DOHH2 (cell line): ENCODE data around the gene DPP10.
A peak's percentile ranks its signal among the peaks of the same experiment; 100 is the strongest.

Experiments used
- H3F3A ChIP-seq: fragments of 200-600 bp; sonication (generic), shearing (Covaris generic); 2 replicates; pipeline ENCODE4 v1.6.0; 2016; ENCODE audit warnings: antibody characterized with exemption, mild to moderate bottlenecking; ENCODE audit not compliant: control insufficient read depth, insufficient read depth
- H3K27ac ChIP-seq: fragments of 200-600 bp; sonication (generic); 2 replicates; pipeline ENCODE4 v1.5.1; 2014; ENCODE audit warnings: low read depth, mild to moderate bottlenecking, low read length, moderate library complexity
- H3K27me3 ChIP-seq: fragments of 200-600 bp; sonication (generic); 2 replicates; pipeline ENCODE4 v1.6.1; 2014; ENCODE audit warnings: mild to moderate bottlenecking, low read length, mixed read lengths; ENCODE audit not compliant: control insufficient read depth
- H3K36me3 ChIP-seq: fragments of 200-600 bp; sonication (generic); 2 replicates; pipeline ENCODE4 v1.6.1; 2014; ENCODE audit warnings: mild to moderate bottlenecking, low read length, moderate library complexity, mixed read lengths; ENCODE audit not compliant: control insufficient read depth
- H3K4me1 ChIP-seq: fragments of 200-600 bp; sonication (generic); 2 replicates; pipeline ENCODE4 v1.6.1; 2014; ENCODE audit warnings: mild to moderate bottlenecking, low read length, mixed read lengths; ENCODE audit not compliant: control insufficient read depth
- H3K4me2 ChIP-seq: fragments of 200-600 bp; sonication (generic); 2 replicates; pipeline ENCODE4 v1.6.0; 2014; ENCODE audit warnings: mild to moderate bottlenecking, low read length, moderate library complexity
- H3K4me3 ChIP-seq: fragments of 200-600 bp; sonication (generic); 2 replicates; pipeline ENCODE4 v1.5.1; 2014; ENCODE audit warnings: mild to moderate bottlenecking, low read length, mixed read lengths
- H3K79me2 ChIP-seq: fragments of 200-600 bp; sonication (generic); 2 replicates; pipeline ENCODE4 v1.6.1; 2014; ENCODE audit warnings: mild to moderate bottlenecking, low read length, mixed read lengths; ENCODE audit not compliant: control insufficient read depth
- H3K9me2 ChIP-seq: fragments of 200-600 bp; sonication (generic); replicated peaks from 2 replicates; pipeline ENCODE4 v1.6.1; 2014; ENCODE audit warnings: mild to moderate bottlenecking, low read length, mixed read lengths; ENCODE audit not compliant: control insufficient read depth
- H3K9me3 ChIP-seq: fragments of 200-600 bp; sonication (generic); 2 replicates; pipeline ENCODE4 v1.6.1; 2014; ENCODE audit warnings: antibody characterized with exemption, low read length, mixed read lengths; ENCODE audit not compliant: control insufficient read depth, insufficient read depth
- H4K20me1 ChIP-seq: fragments of 200-600 bp; sonication (generic); 2 replicates; pipeline ENCODE4 v1.6.0; 2014; ENCODE audit warnings: low read depth, mild to moderate bottlenecking, antibody characterized with exemption, low read length, moderate library complexity; ENCODE audit not compliant: control insufficient read depth, insufficient read depth
- CTCF ChIP-seq: fragments of 200-600 bp; sonication (generic); IDR thresholded peaks from one replicate; pipeline ENCODE4 v1.5.1; 2014; ENCODE audit warnings: antibody characterized with exemption, mild to moderate bottlenecking, low read depth, low read length; ENCODE audit not compliant: poor library complexity, severe bottlenecking
- EZH2phosphoT487 ChIP-seq: fragments of 200-600 bp; sonication (generic); IDR thresholded peaks from 2 replicates; pipeline ENCODE4 v1.6.1; 2017; ENCODE audit warnings: borderline replicate concordance, mild to moderate bottlenecking, antibody characterized with exemption, low read length, moderate library complexity, mixed read lengths

Gene DPP10

GRCh38 chr2:115162494-115163293, 720.3 kb downstream of the DPP10 start:
- H3K4me2 ChIP-seq, result no peak overlapping the region

GRCh38 chr2:115163572-115163971, 721.1 kb downstream of the DPP10 start:
- Histone ChIP-seq H3K27ac (no peak overlapping the region), H3K36me3 (no peaks in the 10 kb centered on the region), H3K4me1 (no peaks in the 10 kb centered on the region), H3K4me3 (no peak overlapping the region), H3K9me2 (no peaks in the 10 kb centered on the region), H3K27me3 (no peaks in the 10 kb centered on the region), H3K79me2 (no peaks in the 10 kb centered on the region), H3K9me3 (no peaks in the 10 kb centered on the region; the same call in 1 of the 2 replicates), H4K20me1 (no peaks in the 10 kb centered on the region), H3F3A (no peaks in the 10 kb centered on the region), H3K4me2 (no peak overlapping the region)
- TF ChIP-seq EZH2phosphoT487, result no peak
- TF ChIP-seq CTCF, result no peak

More at GRCh38 chr2:115162494-115163293, 720.3 kb downstream of the DPP10 start:
- H4K20me1 ChIP-seq, result no peaks in the 10 kb centered on the region
- H3K36me3 ChIP-seq, result no peaks in the 10 kb centered on the region
- H3K4me1 ChIP-seq, result no peaks in the 10 kb centered on the region
- no peak for TF ChIP-seq EZH2phosphoT487
- TF ChIP-seq CTCF, result no peak
- no peaks in the 10 kb centered on the region for H3K79me2 ChIP-seq
- no peaks in the 10 kb centered on the region for H3K27me3 ChIP-seq
- no peaks in the 10 kb centered on the region; the same call in 1 of the 2 replicates for H3K9me3 ChIP-seq
- no peak overlapping the region for H3K4me3 ChIP-seq
- no peak overlapping the region for H3K27ac ChIP-seq
- H3F3A ChIP-seq, result no peaks in the 10 kb centered on the region
- H3K9me2 ChIP-seq, result no peaks in the 10 kb centered on the region

GRCh38 chr2:115165529-115166109, 723.2 kb downstream of the DPP10 start:
- H3K36me3 ChIP-seq, result no peaks in the 10 kb centered on the region
- H3K79me2 ChIP-seq, result no peaks in the 10 kb centered on the region
- no peaks in the 10 kb centered on the region for H3K4me1 ChIP-seq
- H3K27me3 ChIP-seq, result no peaks in the 10 kb centered on the region
- H3K9me3 ChIP-seq, result no peaks in the 10 kb centered on the region; the same call in 1 of the 2 replicates
- H3F3A ChIP-seq, result no peaks in the 10 kb centered on the region
- no peaks in the 10 kb centered on the region for H3K9me2 ChIP-seq
- H3K4me3 ChIP-seq, result no peak overlapping the region
- TF ChIP-seq EZH2phosphoT487 (no peak), CTCF (peak; percentile 61)
- H3K27ac ChIP-seq, result no peak overlapping the region
- H4K20me1 ChIP-seq, result no peaks in the 10 kb centered on the region
- no peak overlapping the region for H3K4me2 ChIP-seq
